ENCODE data around the gene CDC42EP3.

Gene CDC42EP3

DNA sequence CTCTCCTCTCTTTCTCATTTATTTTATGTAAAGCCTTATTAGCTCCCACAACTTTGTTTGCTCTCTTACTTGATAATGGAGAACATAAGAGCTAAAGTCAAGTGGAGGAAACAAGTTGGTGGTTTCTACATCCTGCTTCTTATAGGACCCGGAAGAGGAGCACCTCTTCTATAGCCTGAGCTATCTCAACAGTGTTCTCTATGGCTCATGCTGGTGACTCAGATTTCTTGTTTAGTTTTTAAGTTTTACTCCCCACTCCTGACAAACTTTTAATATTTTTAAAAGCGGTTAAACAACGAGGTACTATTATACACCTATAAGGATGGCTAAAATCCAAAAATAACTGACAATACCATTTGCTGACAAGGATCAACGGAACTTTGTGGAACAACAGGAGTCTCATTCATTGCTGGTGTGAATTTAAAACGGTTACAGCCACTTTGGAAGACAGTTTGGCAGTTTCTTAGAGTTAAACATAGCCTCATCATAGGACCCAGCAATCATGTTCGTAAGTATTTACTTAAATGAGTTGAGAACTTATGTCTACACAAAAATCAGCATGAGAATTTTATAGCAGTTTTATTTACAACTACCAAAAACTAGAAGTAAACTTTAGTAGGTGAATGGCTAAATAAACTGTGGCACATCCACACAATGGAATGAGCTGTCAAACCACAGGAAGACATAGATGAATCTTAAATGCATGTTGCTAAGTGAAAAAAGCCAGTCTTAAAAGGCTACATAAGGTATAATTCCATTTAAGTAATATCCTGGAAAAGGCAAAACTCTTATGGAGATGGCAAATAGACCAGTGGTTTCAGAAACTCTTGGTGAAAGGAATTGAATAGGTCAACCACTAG lies 12.7 kb upstream of the CDC42EP3 start:
- H3K9me3 ChIP-seq (ENCODE audit: insufficient read depth, low read length, severe bottlenecking): no peaks in the 10 kb centered on the region
- no peak overlapping the region for H3K4me2 ChIP-seq (ENCODE audit: insufficient read depth, low read length)
- H3K4me1 ChIP-seq (ENCODE audit: insufficient read depth, low read length): no peaks in the 10 kb centered on the region
- no peak overlapping the region for H3K27ac ChIP-seq (ENCODE audit: low read length)
- H3K27me3 ChIP-seq (ENCODE audit: insufficient read depth, low read length, poor library complexity): peaks cover 12% of the 10 kb centered on the region
- no peaks in the 10 kb centered on the region for H3K79me2 ChIP-seq (ENCODE audit: insufficient read depth, low read length)
- H4K20me1 ChIP-seq (ENCODE audit: insufficient read depth, low read length): no peaks in the 10 kb centered on the region
- H3K36me3 ChIP-seq (ENCODE audit: insufficient read depth, low read length): no peaks in the 10 kb centered on the region
- H3K9ac ChIP-seq (ENCODE audit: low read depth, low read length): no peak overlapping the region
- no peak overlapping the region for H2AFZ ChIP-seq (ENCODE audit: low read depth, low read length)
- no peak for TF ChIP-seq EZH2 (IDR thresholded peaks at IDR 0.05; ENCODE audit: borderline replicate concordance, low read depth, low read length, severe bottlenecking)
- no peak for TF ChIP-seq CTCF (IDR thresholded peaks at IDR 0.05; ENCODE audit: borderline replicate concordance, extremely low read depth, low read length, poor library complexity, severe bottlenecking)
- peak; percentile 84 for ATAC-seq (ENCODE audit: insufficient read depth, low read depth)
- DNase-seq: no peak
- no peak overlapping the region for H3K4me3 ChIP-seq (ENCODE audit: low read depth in 1 of 2, low read length in 2 of 2)

- Histone ChIP-seq H3K4me1 (ENCODE audit: insufficient read depth, low read length) (no peaks in the 10 kb centered on the region), H3K4me2 (ENCODE audit: insufficient read depth, low read length) (no peak overlapping the region), H3K4me3 (ENCODE audit: low read depth in 1 of 2, low read length in 2 of 2) (no peak overlapping the region), H3K36me3 (ENCODE audit: insufficient read depth, low read length) (no peaks in the 10 kb centered on the region), H3K79me2 (ENCODE audit: insufficient read depth, low read length) (no peaks in the 10 kb centered on the region), H3K27me3 (ENCODE audit: insufficient read depth, low read length, poor library complexity) (peaks cover 10% of the 10 kb centered on the region), H2AFZ (ENCODE audit: low read depth, low read length) (no peak overlapping the region), H3K9ac (ENCODE audit: low read depth, low read length) (no peak overlapping the region), H3K9me3 (ENCODE audit: insufficient read depth, low read length, severe bottlenecking) (no peaks in the 10 kb centered on the region), H3K27ac (ENCODE audit: low read length) (no peak overlapping the region), H4K20me1 (ENCODE audit: insufficient read depth, low read length) (no peaks in the 10 kb centered on the region)
- no peak for ATAC-seq (ENCODE audit: insufficient read depth, low read depth)
- TF ChIP-seq CTCF (IDR thresholded peaks at IDR 0.05; ENCODE audit: borderline replicate concordance, extremely low read depth, low read length, poor library complexity, severe bottlenecking): no peak
- no peak for TF ChIP-seq EZH2 (IDR thresholded peaks at IDR 0.05; ENCODE audit: borderline replicate concordance, low read depth, low read length, severe bottlenecking)
- DNase-seq: no peak
Observed at GRCh38 chr2:37683241-37683640, 11.8 kb upstream of the CDC42EP3 start.

GRCh38 chr2:37682473-37682872 lies 11.0 kb upstream of the CDC42EP3 start:
- no peak for DNase-seq
- Histone ChIP-seq H3K4me2 (ENCODE audit: insufficient read depth, low read length) (no peak overlapping the region), H2AFZ (ENCODE audit: low read depth, low read length) (no peak overlapping the region)

More at GRCh38 chr2:37682473-37682872, 11.0 kb upstream of the CDC42EP3 start:
- H3K79me2 ChIP-seq (ENCODE audit: insufficient read depth, low read length): no peaks in the 10 kb centered on the region
- H3K27ac ChIP-seq (ENCODE audit: low read length): no peak overlapping the region
- no peaks in the 10 kb centered on the region for H3K36me3 ChIP-seq (ENCODE audit: insufficient read depth, low read length)
- no peaks in the 10 kb centered on the region for H3K9me3 ChIP-seq (ENCODE audit: insufficient read depth, low read length, severe bottlenecking)
- TF ChIP-seq CTCF (IDR thresholded peaks at IDR 0.05; ENCODE audit: borderline replicate concordance, extremely low read depth, low read length, poor library complexity, severe bottlenecking): no peak
- no peak for TF ChIP-seq EZH2 (IDR thresholded peaks at IDR 0.05; ENCODE audit: borderline replicate concordance, low read depth, low read length, severe bottlenecking)
- no peak overlapping the region for H3K4me3 ChIP-seq (ENCODE audit: low read depth in 1 of 2, low read length in 2 of 2)
- no peaks in the 10 kb centered on the region for H4K20me1 ChIP-seq (ENCODE audit: insufficient read depth, low read length)
- ATAC-seq (ENCODE audit: insufficient read depth, low read depth): no peak
- H3K9ac ChIP-seq (ENCODE audit: low read depth, low read length): no peak overlapping the region
- peaks cover 14% of the 10 kb centered on the region for H3K27me3 ChIP-seq (ENCODE audit: insufficient read depth, low read length, poor library complexity)
- H3K4me1 ChIP-seq (ENCODE audit: insufficient read depth, low read length): no peaks in the 10 kb centered on the region

Measured in DND-41 (cell line).